ENCODE results near the gene PRR13.
"Not testable (repeated sequence)": the region's sequence is repeated elsewhere in the genome, so short reads cannot be mapped to it uniquely, and the experiment has no call there.

DNA sequence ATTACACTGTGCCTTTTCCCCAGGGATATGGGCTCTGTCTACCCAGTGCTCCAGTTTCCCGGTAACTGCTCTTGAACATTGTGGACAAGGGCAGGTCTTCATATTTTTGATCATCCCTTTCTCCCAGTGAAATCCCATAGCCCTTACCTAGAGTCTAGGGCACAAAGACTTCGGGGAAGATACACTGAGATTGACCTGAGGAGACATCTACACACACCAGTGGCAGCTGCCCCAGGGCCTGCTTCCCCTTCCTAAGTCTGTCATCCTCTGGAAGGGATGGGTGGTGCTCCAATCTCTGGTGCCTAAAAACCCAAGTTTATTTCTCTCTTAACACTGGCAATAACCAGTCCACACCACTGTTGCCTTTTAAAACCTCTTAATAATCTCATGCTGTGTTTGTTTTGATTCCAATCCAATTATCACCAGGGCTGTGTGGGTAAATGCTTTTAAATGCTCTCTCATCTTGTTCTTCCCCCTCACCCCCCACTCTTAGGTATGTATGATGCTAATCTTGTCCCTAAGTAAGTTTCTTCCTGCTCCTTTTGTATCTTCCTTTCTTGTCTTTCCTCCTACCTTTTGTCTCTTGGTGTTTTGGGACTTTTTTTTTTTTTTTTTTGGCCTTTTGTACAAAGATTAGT lies 25.7 kb upstream of the PRR13 start:
- TF ChIP-seq CTCF, POLR2A (IDR thresholded peaks at IDR 0.05): not testable (repeated sequence)

All from adrenal gland (tissue), 5 donors.